NCI-H510A (cell line): ENCODE measurements around the gene ZSCAN21.

Source experiments
- DNase-seq: peaks from one replicate; lab custom pipeline; 2025; lab: John Stamatoyannopoulos, UW

ZSCAN21 gene

DNA sequence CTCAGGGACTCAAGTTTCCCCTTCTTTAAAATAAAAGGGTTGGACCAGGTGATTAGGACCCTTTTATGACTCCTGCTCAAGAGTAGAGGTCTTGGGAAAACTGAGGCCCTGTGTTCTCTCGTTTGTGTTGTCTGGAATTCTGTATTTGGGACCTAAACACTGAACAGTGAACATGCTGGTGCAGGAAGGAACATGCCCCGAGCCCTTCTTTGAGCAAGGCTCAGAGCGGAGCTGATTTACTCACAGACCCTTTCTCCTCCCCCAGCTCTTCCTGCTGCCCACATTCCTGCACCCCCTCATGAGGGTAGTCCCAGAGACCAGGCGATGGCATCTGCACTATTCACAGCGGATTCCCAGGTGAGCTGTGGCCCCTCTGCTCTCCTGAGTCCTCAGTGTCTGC is 20.0 kb upstream of the ZSCAN21 start:
- no peak for DNase-seq

DNA sequence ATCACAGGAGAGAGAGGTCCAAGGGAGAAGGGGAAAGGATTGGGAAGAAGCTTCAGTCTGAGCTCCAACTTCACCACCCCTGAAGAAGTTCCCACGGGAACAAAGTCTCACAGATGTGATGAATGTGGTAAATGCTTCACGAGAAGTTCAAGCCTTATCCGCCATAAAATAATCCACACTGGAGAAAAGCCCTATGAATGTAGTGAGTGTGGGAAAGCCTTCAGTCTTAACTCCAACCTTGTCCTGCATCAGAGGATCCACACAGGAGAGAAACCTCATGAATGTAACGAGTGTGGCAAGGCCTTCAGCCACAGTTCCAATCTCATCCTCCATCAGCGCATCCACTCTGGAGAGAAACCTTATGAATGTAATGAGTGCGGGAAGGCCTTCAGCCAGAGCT is 16.0 kb upstream of the ZSCAN21 start:
- DNase-seq = no peak

DNA sequence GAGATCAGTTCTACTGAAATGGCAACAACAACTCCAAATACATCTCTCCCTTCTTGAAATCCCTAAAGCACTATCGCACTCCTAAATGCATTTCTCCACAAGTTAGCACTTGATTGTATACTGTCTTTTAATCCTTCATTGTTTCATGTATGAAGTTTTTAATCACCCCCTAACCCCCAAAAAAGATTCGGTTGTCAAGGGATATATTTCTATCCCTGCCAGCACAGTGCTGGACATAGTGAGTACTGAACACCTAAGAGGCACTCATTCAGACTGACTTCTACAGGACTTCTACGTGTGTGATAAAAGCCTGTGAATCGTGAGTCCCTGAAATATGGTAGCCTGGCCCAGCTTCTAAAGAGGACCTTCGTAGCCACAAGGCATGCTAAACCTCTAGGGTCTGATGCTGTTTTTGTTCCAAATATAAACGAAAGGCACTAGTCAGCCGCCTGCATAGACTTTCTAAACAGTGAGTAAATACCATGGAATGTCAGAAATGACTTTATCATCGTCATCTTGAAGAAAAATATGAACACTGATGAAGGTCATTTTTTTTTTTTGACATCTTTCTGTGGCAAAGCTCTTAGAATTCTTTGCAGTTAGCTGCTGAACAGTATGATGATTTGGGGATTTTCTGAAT is 14.6 kb upstream of the ZSCAN21 start:
- no peak for DNase-seq

DNA sequence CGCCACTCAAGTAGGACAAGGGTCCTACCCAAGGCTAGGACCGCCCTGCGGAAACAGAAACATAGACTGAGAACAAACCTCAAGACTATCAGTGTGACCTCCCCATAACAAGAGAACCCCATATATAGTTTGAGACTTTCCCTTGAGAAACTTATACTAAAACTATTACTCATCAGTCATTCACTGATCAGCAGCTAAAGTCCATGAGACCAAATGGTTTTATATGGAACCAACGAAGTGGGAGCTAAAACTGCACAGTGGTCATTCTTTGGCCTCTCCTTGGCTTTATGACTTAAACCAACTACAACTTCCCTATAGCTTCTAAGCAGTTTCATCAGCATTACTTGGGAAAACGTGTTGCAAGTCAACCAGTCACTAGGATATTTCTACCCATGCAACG is 13.7 kb upstream of the ZSCAN21 start:
- DNase-seq = no peak

DNA sequence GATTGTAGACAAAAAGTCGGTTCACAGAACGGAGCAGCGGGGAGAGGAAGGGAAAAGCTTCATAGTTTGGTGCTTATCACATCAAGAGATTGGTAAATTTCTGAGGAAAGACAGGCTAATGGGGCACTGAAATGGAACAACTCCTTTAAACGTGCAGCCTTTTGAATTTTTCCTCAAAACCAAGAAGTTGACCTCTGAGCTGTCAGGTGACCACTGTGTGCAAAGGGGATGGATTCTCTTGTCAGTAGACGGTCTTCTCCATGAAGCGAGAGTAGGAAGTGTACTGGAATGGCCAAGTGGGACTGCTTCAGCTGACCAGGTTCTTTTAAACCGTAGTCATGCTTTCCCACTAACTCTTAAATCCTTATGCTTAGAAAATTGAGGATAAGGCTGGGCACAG is 11.2 kb upstream of the ZSCAN21 start:
- DNase-seq = no peak

DNA sequence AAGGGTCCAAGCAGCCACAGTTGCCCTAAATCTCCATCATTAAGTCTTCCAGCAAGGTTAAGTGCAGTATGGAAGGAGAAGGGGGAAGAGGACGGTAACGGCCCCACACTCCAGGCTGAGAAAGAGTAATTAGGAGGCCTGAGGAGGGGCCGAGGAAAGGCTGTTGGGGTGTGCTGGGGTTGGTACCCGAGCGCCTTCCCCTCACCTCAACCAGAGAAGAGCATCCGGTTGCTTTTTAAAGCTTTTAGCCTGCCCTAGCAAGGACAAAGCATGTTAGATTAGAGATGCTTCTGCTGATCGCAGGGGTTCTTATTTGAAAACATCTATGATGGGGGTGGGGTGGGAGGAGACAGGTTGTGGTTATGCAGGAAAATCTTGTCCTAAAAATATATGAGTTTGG is 9.0 kb upstream of the ZSCAN21 start:
- no peak for DNase-seq

DNA sequence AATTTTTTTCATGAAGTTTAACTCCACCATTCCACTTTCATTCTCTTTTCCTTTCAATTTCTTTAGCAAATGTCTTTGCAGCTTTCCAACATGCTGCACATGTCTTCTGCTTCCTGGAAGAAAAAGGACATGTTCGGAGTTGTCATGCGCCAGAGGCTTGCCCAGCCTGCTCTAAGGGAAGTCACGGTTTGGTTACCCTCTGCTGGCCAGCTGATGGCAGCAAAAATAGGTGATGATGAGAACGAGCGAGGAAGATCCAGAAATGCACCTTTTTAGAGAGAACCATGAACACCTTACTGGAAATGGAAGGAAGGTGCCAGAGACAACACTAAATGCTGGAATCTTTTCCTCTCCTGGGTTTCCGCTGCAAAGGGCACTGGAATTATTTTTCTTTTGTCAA is 4.9 kb upstream of the ZSCAN21 start:
- DNase-seq = no peak

DNA sequence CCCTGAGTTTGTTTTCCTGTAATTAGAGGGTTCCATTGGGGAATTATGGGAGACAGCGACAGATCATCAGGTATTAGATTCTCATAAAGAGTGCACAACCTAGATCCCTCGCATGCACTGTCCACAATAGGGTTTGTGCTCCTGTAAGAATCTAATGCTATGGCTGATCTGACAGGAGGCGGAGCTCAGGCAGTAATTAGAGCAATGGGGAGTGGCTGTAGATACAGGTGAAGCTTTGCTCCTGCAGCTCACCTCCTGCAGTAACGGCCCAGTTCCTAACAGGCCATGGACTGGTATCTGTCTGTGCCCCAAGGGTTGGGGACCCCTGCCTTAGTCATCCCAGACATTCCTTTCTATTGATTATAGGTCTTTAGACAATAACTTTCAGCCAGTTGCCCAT is 894 bp upstream of the ZSCAN21 start:
- no peak for DNase-seq

DNA sequence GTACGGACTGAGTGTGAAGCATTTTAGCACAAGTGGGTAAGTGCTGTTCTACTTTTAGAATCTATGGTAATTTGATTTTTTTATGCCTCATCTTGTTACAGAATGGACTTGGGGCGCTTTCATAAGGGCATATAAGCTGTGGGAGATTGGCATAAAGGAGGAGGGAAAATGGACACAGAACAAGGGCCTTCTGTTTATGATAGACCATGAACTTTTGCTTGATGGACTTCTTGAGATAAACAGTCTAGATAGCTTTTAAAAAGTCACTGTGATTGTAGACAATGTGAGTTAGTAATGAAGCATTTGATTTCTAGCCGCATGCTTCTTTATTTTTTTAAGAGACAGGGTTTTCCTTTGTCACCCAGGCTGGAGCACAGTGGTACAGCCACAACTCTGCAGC is 2.0 kb downstream of the ZSCAN21 start:
- DNase-seq = no peak

DNA sequence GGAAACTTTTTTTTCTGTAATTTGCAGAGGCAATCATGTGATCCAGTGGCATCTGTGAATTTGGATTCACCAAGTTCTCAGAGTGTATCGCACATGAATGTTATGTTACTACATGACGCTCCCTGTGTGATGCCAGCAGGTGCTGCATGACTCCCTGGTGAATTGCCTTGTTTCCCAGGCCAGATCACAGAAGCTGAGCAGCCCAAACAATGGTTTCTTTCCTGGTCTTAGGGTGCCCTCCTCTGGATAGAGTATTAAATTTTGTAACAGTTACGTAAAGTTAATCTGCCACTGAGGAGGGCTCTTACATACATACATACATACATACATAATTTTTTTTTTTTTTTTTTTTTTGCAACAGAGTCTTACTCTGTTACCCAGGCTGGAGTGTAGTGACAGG is 3.6 kb downstream of the ZSCAN21 start:
- DNase-seq = peak; percentile 29

DNA sequence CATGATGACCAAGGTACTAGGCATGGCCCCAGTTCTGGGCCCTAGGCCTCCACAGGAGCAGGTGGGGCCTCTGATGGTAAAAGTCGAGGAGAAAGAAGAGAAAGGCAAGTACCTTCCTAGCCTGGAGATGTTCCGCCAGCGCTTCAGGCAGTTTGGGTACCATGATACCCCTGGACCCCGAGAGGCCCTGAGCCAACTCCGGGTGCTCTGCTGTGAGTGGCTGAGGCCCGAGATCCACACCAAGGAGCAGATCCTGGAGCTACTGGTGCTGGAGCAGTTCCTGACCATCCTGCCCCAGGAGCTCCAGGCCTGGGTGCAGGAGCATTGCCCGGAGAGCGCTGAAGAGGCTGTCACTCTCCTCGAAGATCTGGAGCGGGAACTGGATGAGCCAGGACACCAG is 7.4 kb downstream of the ZSCAN21 start:
- no peak for DNase-seq

DNA sequence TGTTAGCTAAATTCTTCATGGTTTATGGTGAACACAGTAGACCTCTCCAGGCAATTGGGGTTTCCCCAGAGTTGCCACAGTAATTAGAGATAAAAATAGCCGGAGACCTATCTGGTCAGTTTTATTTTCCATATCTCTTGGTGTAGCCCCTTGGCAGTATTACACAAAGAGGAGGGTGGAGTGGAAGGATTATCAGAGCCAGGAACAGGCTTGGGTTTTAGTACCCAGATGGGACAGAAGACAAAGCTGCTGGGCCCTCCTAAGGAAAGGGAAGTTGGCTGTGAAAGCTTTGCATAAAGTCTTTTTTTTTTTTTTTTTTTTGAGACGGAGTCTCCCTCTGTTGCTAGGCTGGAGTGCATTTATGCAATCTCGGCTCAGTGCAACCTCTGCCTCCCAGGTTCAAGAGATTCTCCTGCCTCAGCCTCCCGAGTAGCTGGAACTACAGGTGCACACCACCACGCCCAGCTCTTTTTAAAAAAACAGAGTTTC is 9.7 kb downstream of the ZSCAN21 start:
- DNase-seq = no peak

DNA sequence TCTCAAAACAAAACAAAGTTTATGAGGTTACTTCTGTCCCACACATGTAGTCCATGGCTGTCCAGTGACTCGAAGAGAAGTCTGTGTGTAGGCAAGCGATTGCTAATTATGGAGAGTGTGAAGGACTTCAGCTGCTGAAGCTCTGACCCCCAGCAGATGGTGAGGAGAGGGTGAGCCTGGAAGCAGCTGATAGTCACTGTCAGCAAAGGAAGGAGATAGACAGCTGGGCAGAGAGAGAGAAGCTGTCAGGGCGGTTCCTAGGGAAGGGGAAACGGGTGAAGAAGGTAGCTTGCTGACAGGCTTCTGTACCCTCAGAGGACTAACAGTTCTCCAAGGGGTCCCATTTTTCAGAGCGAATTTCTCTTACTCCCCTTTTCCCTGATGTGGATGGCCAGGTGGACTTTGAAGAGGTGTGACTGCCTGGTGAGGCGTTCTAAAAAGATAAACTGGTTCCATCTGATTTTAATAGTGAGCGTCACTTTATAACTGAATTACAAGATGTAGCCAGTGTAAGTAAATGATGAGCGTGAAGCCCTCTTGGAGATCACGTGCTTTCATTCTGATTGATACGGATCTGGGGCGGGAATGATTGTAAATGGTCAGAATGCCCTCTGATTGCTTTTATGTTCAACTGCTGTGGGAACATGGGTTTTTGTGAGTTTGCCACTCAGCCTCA is 12.1 kb downstream of the ZSCAN21 start:
- no peak for DNase-seq

DNA sequence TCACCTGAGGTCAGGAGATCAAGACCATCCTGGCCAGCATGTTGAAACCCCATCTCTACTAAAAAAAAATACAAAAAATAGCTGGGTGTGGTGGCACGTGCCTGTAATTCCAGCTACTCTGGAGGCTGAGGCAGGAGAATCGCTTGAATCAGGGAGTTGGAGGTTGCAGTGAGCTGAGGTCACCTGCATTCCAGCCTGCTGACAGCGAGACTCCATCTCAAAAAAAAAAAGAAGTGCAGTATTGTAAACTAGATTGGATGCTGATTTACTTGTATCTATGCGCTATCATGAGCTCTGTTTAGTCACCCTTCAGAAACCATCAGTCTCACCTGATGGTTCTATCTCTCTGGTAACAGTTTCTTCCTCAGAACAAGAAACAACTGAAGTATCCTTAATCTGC is 13.8 kb downstream of the ZSCAN21 start:
- no peak for DNase-seq

DNA sequence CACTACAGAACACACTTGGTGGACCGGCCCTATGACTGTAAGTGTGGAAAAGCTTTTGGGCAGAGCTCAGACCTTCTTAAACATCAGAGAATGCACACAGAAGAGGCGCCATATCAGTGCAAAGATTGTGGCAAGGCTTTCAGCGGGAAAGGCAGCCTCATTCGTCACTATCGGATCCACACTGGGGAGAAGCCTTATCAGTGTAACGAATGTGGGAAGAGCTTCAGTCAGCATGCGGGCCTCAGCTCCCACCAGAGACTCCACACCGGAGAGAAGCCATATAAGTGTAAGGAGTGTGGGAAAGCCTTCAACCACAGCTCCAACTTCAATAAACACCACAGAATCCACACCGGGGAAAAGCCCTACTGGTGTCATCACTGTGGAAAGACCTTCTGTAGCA is 14.6 kb downstream of the ZSCAN21 start:
- no peak for DNase-seq

DNA sequence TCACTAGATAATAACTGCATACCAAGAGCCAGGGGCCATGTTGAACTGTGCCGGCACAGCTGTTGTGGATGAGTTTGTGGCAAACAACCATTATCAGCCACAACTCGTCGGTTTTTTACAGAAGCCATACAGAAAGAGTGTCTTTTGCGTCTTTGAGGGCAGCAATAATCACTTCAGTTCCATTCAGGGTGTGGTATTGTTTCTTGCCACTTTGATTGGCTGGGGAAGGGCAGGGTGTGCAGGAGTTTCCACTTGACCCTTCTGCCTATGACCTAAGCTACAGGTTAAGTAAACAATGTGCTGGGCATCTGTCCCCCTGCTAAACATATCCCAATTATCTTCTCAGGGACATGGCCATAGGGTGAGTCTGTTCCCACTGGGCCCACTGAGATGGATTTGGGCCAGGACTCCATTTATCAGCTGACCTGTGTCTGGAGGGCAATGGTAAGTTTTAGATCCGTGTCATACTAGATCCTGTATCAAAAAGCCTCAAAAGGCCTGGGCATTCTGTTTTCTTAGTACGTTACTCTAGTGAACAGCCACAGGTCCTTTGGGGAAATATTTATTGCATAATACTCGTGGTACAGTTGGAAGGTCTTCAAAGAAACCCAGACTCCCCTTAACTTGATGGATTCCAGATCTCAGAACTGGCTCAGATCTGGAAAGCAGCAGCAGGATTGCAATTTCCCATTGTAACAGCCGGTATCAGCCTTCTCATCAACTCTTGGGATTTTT is 16.0 kb downstream of the ZSCAN21 start:
- DNase-seq = no peak

DNA sequence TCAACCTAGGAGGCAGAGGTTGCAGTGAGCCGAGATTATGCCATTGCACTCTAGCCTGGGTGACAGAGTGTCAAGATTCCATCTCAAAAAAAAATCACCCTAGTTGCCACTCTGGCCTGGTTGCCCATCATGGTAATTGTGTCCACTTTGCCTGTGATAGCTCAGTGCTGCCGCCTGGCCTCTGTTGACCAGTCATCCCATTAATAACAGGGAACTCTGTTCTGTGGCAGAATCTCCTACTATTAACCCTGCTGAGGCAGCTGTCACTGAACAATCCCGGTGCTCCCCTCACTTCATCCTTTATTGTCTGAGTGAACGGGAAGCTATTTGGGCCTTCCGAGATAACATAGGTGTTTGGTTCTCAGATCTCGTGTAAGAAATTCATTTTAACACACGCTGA is 17.4 kb downstream of the ZSCAN21 start:
- no peak for DNase-seq

DNA sequence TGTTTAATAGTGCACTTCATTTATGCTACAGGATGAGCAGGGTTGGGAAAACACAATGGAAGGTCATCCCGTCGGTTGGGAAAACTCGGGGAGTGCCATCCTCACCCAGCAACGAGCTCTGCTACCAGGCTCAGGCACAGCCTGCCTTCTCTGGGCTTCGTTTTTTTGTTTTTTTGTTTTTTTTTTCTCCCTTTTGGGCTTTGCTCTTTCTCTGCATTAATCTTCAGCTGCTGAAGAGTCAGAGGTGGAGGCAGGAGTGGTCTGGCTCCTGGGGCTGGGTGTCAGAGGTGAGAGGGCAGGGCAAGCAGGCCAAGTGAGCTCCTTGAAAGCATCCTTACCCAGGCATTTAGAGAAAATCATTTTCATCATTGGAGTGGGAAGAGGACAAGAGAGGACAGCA is 20.4 kb downstream of the ZSCAN21 start:
- no peak for DNase-seq

DNA sequence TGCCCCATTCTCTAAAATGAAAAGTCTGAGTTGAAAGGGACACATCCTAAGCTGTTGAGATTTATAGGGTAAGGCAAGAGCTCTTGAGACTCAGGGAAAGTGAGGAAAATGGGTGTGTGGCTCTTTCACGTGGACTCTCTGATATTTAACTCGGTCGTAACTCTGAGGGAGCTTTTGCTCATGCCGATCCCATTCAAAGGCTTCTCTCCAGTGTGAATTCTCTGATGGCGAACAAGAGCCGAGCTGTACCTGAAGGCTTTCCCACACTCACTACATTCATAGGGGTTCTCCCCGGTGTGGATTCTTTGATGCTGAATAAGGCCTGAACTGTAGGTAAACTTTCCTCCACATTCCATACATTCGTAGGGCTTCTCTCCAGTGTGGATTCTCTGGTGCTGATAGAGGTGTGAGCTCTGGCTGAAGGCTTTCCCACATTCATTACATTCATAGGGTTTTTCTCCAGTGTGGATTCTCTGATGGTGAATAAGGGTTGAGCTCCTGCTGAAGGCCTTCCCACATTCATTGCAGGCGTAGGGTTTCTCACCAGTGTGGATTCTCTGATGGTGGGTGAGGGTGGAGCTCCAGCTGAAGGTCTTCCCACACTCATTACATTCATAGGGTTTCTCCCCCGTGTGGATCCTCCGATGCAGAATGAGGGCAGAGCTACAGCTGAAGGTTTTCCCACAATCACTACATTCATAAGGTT is 21.6 kb downstream of the ZSCAN21 start:
- DNase-seq = no peak

DNA sequence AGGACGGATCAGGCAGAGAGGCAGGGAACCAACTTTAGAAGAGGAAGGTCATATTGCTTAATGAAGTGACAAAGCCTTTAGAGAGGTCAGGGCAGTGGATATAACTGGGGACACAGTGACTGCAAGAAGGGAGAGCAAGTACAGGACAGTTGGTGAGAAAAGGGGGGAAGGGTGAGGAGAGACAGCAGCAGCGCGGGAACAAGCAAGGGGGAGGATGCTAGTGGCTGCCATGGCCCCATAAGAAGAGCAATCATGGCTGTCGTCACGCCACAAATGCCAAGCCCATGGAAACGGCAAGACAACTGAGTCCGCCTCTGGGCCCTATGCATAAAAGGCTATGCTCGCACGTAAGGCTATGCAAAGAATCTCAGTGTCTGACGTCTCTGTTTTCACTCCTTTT is 22.9 kb downstream of the ZSCAN21 start:
- DNase-seq = no peak

DNA sequence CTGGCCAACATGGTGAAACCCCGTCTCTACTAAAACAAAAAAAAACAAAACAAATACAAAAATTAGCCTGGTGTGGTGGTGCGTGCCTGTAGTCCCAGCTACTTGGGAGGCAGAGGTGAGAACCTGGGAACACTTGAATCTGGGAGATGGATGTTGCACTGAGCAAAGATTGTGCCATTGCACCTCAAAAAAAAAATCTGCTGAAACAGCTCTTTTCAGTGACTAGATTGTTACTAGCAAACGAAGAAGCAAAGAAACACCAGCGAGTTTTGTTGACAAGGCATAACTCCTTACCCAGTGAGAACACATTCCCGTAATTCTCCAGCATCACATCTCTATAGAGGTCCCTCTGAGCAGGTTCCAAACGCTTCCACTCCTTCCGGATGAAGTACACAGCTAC is 25.3 kb downstream of the ZSCAN21 start:
- DNase-seq = no peak

DNA sequence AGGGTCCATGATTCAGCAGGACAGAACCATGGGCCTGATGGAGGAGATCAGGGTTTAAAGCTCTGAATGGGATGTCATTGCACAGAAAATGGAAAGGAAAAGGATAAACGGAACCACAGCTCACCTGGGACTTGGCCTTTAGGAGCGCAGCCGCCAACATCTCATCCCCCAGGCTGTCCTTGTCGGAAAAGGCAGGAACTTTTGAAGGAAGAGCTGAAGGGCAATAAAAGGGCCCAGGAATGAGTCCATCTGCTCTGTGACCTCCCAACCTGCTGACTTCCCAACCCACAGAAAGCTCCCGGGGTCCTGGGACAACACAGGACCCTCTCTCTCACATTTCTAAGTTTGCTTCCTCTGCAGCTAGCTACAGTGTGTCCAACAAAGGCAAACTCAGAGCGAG is 25.8 kb downstream of the ZSCAN21 start:
- DNase-seq = no peak

DNA sequence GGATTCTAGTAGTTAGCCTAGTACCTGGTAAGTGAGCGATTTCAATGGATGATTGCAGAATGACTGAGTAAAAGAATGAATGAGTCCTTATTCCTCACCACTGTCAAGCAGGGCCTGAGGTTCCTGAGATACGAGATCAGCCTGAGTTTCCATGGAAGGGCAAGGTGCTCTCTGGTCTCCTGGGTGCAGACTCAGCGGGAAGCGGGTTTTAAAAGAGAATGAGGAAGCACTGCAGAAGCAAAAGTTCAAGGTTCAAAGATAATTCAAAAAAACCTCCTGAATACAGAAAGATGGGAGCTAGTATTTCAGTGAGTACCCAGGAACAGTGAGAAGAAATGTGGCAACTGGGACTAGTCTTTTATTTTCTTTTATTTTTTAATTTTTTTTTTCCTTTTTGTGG is 27.6 kb downstream of the ZSCAN21 start:
- DNase-seq = no peak
